HepG2 (cell line): ENCODE measurements around the gene MED4. TPM values are rescaled to one million over a fixed set of nuclear protein-coding genes. Genes with fewer than 3 reads are reported as not detected.

Experiments
- ARID2 ChIP-seq: sonication (generic); formaldehyde crosslinking; IDR thresholded peaks from 2 replicates; pipeline ENCODE4 v1.8.1; 2022; ENCODE audit warnings: mild to moderate bottlenecking, missing genetic modification reagents, borderline replicate concordance
- ATF7-NPFF ChIP-seq: sonication (generic); formaldehyde crosslinking; IDR thresholded peaks from 2 replicates; pipeline ENCODE4 v1.8.1; 2023; ENCODE audit warnings: mild to moderate bottlenecking, low read depth, missing genetic modification reagents, moderate library complexity
- BORCS8-MEF2B ChIP-seq: sonication (generic); formaldehyde crosslinking; IDR thresholded peaks from 2 replicates; pipeline ENCODE4 v1.8.0; 2022; ENCODE audit warnings: mild to moderate bottlenecking, missing genetic modification reagents
- BRD4 ChIP-seq: sonication (generic); formaldehyde crosslinking; IDR thresholded peaks from 2 replicates; pipeline ENCODE4 v1.4.0; 2020; ENCODE audit warnings: missing genetic modification reagents
- CBFB ChIP-seq: sonication (generic); formaldehyde crosslinking; IDR thresholded peaks from 2 replicates; pipeline ENCODE4 v1.4.0; 2020; ENCODE audit warnings: missing genetic modification reagents
- FOXA1 ChIP-seq, 2 experiments: fragments of 450-650 bp in 1 of 2; sonication (generic) in 1 of 2; formaldehyde crosslinking in 1 of 2; IDR thresholded peaks; 2 replicates each; pipeline versions ENCODE4 v1.4.0 to v1.6.1; 2016 to 2020; ENCODE audit warnings: missing genetic modification reagents in 1 of 2
- HCFC1 ChIP-seq: fragments of 150-350 bp; IDR thresholded peaks from 2 replicates; pipeline ENCODE4 v1.6.1; 2014; ENCODE audit warnings: low read depth, low read length
- MBD4 ChIP-seq: IDR thresholded peaks from 2 replicates; pipeline ENCODE4 v1.6.1; 2012; ENCODE audit warnings: low read length, inconsistent platforms, borderline replicate concordance
- MZF1 ChIP-seq: sonication (generic); formaldehyde crosslinking; IDR thresholded peaks from 2 replicates; pipeline ENCODE4 v1.8.1; 2023; ENCODE audit warnings: mild to moderate bottlenecking, missing genetic modification reagents, borderline replicate concordance
- SCMH1 ChIP-seq: sonication (generic); formaldehyde crosslinking; IDR thresholded peaks from 2 replicates; pipeline ENCODE4 v1.9.0; 2021; ENCODE audit warnings: missing genetic modification reagents, mild to moderate bottlenecking, borderline replicate concordance
- TCF12 ChIP-seq, 2 experiments: fragments of 450-650 bp in 1 of 2; sonication (generic) in 1 of 2; formaldehyde crosslinking in 1 of 2; IDR thresholded peaks; 2 replicates each; pipeline versions ENCODE4 v1.6.1 to v1.8.0; 2017 to 2022; ENCODE audit warnings: antibody characterized with exemption in 1 of 2, mild to moderate bottlenecking in 1 of 2, missing genetic modification reagents in 1 of 2, moderate library complexity in 1 of 2
- TCF7 ChIP-seq: sonication (generic); IDR thresholded peaks from 2 replicates; pipeline ENCODE4 v1.6.1; 2016; ENCODE audit warnings: antibody characterized with exemption, low read depth
- XBP1 ChIP-seq: sonication (generic); formaldehyde crosslinking; IDR thresholded peaks from 2 replicates; pipeline ENCODE4 v1.5.0; 2020; ENCODE audit warnings: missing genetic modification reagents
- ZBTB39 ChIP-seq: sonication (generic); formaldehyde crosslinking; IDR thresholded peaks from 2 replicates; pipeline ENCODE4 v1.5.0; 2020; ENCODE audit warnings: missing genetic modification reagents
- ZFP1 ChIP-seq: IDR thresholded peaks from 2 replicates; pipeline ENCODE4 v1.6.1; 2016
- ZNF232 ChIP-seq: sonication (generic); formaldehyde crosslinking; IDR thresholded peaks from 2 replicates; pipeline ENCODE4 v1.4.0; 2020; ENCODE audit warnings: missing genetic modification reagents, borderline replicate concordance
- ZNF350 ChIP-seq: sonication (generic); formaldehyde crosslinking; IDR thresholded peaks from 2 replicates; pipeline ENCODE4 v1.4.0; 2020; ENCODE audit warnings: mild to moderate bottlenecking, low read depth, missing genetic modification reagents, borderline replicate concordance
- ZNF496 ChIP-seq: sonication (generic); formaldehyde crosslinking; IDR thresholded peaks from 2 replicates; pipeline ENCODE4 v1.8.1; 2023; ENCODE audit warnings: mild to moderate bottlenecking, moderate library complexity, missing genetic modification reagents; ENCODE audit not compliant: insufficient replicate concordance
- ZNF567 ChIP-seq: sonication (generic); formaldehyde crosslinking; IDR thresholded peaks from 2 replicates; pipeline ENCODE4 v1.8.1; 2023; ENCODE audit warnings: mild to moderate bottlenecking, missing genetic modification reagents, borderline replicate concordance
- ZNF841 ChIP-seq: sonication (generic); formaldehyde crosslinking; IDR thresholded peaks from 2 replicates; pipeline ENCODE4 v1.8.1; 2023; ENCODE audit warnings: missing genetic modification reagents, borderline replicate concordance
- ZSCAN30 ChIP-seq: sonication (generic); formaldehyde crosslinking; IDR thresholded peaks from 2 replicates; pipeline ENCODE4 v1.5.0; 2020; ENCODE audit warnings: mild to moderate bottlenecking, missing genetic modification reagents
- ZXDC ChIP-seq: sonication (generic); formaldehyde crosslinking; IDR thresholded peaks from 2 replicates; pipeline ENCODE4 v1.5.0; 2020; ENCODE audit warnings: mild to moderate bottlenecking, missing genetic modification reagents
- polyA plus RNA-seq, 8 experiments: library from polyadenylated mRNA; depleted of rRNA in 3 of 8; stranded (reverse) in 7 of 8; unstranded in 1 of 8; fragments of >200 nt; fragmentation: Illumina TruSeq in 4 of 8; extraction: Trizol in 4 of 8; gene quantifications; 2 replicates each; pipeline versions ENCODE4 v1.2.1 to v1.2.3, GENCODE V29; 2011 to 2016; ENCODE audit warnings: low read depth in 4 of 8, missing spikeins in 1 of 8, mixed read lengths in 1 of 8; ENCODE audit not compliant: insufficient read depth in 1 of 8
- total RNA-seq, 5 experiments: library from RNA; depleted of rRNA; stranded (reverse); fragments of >200 nt; fragmentation: Illumina TruSeq; extraction: Trizol; gene quantifications; 2 replicates each; pipeline ENCODE4 v1.2.3, GENCODE V29; 2016; ENCODE audit warnings: low read depth in 1 of 5
- TF ChIP-seq, protein P1 (sequence below): sonication (generic); formaldehyde crosslinking; IDR thresholded peaks from 2 replicates; pipeline ENCODE4 v1.4.0; 2020; ENCODE audit warnings: mild to moderate bottlenecking, low read depth, missing genetic modification reagents

Gene MED4
- total and polyA plus RNA-seq, 2 of the 13 experiments (the other 11 are each of a cell fraction or from before 2014, with no cell fraction given), result 49.4 to 57.8 TPM

GRCh38 chr13:48037346-48038173 lies 57.3 kb downstream of the MED4 start, which contains the start of gene NUDT15 (continued):
- no peak for TF ChIP-seq MBD4
- TF ChIP-seq ZSCAN30 (CRISPR knock-in tag), result 0 out of 2 replicates have a peak, but pooled peaks have one; percentile 46
- TF ChIP-seq ZNF841, result no peak
- TF ChIP-seq BORCS8-MEF2B (CRISPR knock-in tag), result peak; percentile 69
- TF ChIP-seq ARID2 (CRISPR knock-in tag), result peak; percentile 90
- TF ChIP-seq, protein P1, sequence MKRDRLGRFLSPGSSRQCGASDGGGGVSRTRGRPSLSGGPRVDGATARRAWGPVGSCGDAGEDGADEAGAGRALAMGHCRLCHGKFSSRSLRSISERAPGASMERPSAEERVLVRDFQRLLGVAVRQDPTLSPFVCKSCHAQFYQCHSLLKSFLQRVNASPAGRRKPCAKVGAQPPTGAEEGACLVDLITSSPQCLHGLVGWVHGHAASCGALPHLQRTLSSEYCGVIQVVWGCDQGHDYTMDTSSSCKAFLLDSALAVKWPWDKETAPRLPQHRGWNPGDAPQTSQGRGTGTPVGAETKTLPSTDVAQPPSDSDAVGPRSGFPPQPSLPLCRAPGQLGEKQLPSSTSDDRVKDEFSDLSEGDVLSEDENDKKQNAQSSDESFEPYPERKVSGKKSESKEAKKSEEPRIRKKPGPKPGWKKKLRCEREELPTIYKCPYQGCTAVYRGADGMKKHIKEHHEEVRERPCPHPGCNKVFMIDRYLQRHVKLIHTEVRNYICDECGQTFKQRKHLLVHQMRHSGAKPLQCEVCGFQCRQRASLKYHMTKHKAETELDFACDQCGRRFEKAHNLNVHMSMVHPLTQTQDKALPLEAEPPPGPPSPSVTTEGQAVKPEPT (CRISPR knock-in tag), result peak; percentile 85; the same call in 1 of the 2 replicates
- TF ChIP-seq TCF7, result peak; percentile 56
- TF ChIP-seq ZNF496, result no peak
- no peak for TF ChIP-seq MZF1
- no peak for TF ChIP-seq HCFC1
- peak; percentile 92 for TF ChIP-seq CBFB (CRISPR knock-in tag)
- TF ChIP-seq ZNF567 (CRISPR knock-in tag), result no peak; the same call in 1 of the 2 replicates
- 0 out of 2 replicates have a peak, but pooled peaks have one; percentile 70 for TF ChIP-seq ZBTB39 (CRISPR knock-in tag)
- no peak for TF ChIP-seq SCMH1
- TF ChIP-seq XBP1 (CRISPR knock-in tag), result no peak
- peak; percentile 98 for TF ChIP-seq ATF7-NPFF
- no peak for TF ChIP-seq FOXA1 (IDR thresholded peaks at IDR 0.05)
- peak; percentile 2; the same call in 1 of the 2 replicates for TF ChIP-seq FOXA1 (CRISPR knock-in tag; IDR thresholded peaks at IDR 0.05)
- peak; percentile 83 for TF ChIP-seq BRD4 (CRISPR knock-in tag)
- peak; percentile 97 for TF ChIP-seq ZNF350
- peak; percentile 51; the same call in 1 of the 2 replicates for TF ChIP-seq ZNF232 (CRISPR knock-in tag)
- peak; percentile 64 for TF ChIP-seq ZFP1
- TF ChIP-seq TCF12 (IDR thresholded peaks at IDR 0.05), result no peak
- no peak for TF ChIP-seq TCF12 (CRISPR knock-in tag; IDR thresholded peaks at IDR 0.05)
- no peak; the same call in 1 of the 2 replicates for TF ChIP-seq ZXDC (CRISPR knock-in tag)
